NCI-H2227 (cell line): Measurements from ENCODE around the gene DAPL1.
A peak's percentile ranks its signal among the peaks of the same experiment; 100 is the strongest.

Experiments
- DNase-seq: peaks from one replicate; lab custom pipeline; 2025; ENCODE audit not compliant: unreplicated experiment; lab: John Stamatoyannopoulos, UW

DAPL1 gene, protein sequence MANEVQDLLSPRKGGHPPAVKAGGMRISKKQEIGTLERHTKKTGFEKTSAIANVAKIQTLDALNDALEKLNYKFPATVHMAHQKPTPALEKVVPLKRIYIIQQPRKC

GRCh38 chr2:158795195-158795924, at the start of gene DAPL1:
TSS of gene DAPL1 (plus strand) at chr2:158795317. CDS start at chr2:158795373, 56 bp downstream.
- peak; percentile 47 for DNase-seq

DNA sequence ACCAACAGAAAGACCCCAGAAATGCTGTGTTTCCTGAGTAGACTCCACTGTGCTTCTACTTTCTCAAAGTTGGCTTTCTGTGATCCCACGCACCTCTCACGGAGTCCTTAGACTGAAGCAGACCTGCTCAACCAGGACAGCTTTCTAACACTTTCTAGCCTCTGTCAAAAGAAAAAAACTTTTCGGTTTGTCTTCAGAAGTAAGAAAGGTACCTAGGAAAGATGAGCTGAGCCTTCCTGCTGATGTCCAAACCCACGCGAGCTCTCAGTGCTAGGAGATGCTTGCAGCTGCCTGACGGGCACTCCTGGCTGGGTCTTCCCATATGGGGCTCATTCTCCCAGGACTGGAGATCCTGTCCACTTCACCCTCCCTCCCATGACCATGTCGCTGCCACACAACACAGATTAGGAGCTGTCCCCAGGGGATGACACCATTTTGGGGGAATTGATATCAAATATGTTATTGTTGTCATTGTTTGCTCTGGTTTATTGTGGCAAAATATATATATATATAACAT, 49.2 kb upstream of the DAPL1 start:
- DNase-seq, result no peak

DNA sequence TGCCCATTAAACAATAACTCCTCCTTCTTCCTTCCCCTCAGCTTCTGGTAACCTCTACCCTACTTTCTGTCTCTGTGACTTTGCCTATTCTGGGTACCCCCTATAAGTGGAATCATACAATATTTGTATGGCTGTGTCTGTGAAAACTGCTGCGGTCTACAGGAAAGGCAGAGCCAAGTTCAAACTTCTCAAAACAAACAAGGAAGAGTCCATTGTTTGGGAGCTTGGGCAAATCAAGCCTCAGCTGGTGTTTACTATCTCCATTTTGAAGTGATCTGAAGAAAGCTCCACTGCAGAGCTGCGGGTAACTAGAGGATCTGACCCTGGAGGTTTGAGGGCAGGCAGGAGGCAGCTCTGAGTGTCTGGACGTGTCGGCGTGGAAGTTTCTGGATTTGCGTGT, 48.6 kb upstream of the DAPL1 start:
- peak; percentile 13 for DNase-seq

- DNase-seq, result no peak
Measured at GRCh38 chr2:158747281-158747680, 47.8 kb upstream of the DAPL1 start.

DNA sequence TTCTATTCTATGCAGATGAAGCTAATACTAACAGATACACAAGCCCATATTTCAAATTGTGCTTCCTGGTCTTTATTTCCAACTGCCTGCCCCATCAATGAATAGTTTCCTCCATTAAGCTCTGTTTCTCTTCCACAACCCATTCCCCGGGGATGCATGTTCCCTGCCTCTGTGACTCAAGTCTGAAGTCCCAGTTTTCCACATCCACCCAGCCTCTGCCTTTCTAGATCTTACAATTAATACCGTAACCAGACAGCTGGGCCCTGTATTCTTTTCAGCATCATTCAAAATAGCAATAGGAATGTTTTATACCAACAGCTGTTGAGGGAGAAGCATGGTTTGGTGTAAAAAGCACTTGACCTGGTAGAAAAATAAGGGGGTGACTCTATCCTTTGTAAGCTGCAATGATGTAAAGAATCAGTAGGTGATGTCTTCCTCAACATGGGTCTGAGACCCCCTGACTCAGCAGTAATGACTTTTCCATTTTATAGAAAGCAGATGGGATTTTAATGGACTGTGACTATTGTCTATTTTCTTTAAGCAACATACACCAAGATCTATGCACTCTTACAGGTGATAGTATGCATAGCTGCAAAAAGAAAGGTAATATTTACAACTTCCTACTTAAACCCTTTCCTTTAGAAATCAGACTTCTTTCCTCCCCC, 46.1 kb upstream of the DAPL1 start:
- no peak for DNase-seq

DNA sequence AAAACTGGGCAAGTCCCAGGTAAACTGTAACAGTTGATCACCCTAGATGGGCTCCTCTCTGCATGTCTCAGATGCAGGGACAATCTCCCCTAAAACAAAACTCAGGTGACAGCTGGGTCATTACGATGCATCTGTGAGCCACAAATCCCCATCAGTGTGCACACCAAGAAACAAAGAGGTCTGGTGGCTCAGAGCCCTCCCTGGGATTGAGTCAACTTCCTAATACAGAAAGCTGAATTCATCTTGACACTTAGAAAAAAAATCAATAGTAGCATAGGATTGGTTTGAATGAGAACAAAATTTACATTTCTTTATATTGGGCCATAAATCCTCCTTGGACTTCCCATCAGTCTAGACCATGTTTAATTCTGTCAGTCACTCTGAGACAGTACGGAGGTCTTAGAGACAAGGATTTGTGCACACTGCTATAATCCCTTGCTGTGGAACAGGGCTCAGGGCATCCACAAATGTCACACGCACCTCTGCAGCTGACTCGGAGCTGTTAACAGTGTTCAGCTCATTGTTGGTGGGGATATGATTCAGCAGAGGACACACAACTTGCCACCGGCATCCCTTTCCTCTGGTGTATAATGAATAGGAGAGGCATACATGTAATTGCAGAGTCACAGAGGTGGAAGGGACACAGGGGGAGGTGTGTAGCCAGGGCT, 44.5 kb upstream of the DAPL1 start:
- peak; percentile 36 for DNase-seq

DNA sequence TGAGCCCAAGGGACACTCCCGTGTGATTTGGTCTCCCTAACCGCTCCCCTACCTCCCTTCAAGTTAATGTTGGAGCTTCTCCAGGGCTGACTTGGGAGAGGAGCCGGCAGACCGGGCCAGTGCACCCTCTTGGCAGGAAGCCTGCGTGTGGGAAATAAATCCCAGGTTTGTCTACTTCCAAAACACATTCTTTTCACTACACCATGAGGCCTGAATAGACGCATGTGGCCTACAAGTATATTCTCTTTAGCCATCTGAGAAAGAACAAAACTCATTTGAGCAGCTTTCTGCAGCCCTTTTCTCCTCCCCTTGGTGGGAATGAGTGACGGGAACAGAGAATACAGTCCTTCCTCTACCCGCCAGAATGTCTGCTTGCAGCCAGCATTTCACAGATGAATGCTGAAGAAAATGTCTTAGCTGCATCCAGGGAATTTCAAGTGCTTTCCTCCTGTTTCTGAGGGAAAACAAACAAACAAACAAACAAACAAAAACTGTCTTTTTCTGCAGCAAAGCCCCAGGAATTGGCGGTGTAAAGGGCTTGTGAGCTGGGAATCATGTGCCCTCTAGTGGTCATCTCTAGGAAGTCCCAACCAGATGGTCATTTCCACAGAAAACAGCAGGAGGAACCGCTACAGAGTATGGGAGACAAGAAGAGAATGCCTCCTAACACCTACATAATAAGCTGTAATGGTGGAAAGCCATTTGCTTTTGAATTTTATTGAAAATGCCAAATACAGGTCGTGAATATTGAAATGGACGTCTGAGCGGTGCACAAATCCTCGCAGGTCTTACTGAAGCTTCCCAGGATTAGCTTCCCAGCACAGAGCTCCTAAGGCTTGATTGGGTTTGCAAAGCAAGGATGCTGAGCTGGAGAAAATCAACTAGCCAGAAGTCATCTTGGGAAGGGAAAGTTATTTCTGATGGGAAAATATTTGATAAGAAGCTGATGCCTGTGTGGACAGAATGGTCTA, 41.2 kb upstream of the DAPL1 start:
- peak; percentile 82 for DNase-seq

GRCh38 chr2:158755310-158756087, 39.6 kb upstream of the DAPL1 start:
- DNase-seq, result no peak

DNA sequence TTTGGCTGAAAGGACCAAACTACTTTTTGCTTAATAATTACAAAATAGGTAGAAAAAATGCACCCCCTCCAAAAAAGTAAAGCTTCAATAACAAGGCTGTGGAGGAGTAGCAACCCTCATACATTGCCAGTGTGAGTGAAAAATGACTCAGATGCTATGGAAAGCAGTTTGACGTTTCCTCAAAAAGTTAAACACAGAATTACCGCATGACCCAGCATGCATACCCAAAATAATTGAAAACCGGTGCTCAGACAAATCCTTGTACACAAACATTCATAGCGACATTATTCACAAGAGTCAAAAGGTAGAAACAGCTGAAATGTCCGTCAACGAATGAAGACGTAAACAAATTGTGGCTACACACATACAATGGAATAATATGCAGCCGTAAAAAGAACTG, 38.8 kb upstream of the DAPL1 start:
- no peak for DNase-seq

GRCh38 chr2:158756976-158757375, 38.1 kb upstream of the DAPL1 start:
- DNase-seq, result no peak

DNA sequence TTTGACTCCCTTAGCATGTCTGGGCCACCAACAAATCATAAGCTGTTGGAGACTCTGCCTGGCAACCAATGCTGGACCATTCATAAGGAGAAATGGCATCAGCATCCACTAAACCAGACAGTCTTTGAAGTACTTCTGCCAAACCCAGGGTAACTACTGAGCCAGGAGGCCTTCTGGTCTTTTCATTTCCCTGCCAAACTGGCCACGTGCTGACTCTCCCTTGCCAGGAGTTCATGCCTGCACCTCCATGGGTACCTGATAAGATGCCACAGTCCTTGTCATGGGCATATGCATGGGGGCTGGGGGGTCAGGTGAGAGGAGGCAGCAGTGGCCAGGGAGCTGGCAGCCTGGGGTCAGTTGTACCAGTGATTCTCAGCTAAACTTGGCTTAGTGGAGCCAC, 34.2 kb upstream of the DAPL1 start:
- DNase-seq, result no peak

- no peak for DNase-seq
Measured at GRCh38 chr2:158761621-158762020, 33.5 kb upstream of the DAPL1 start.

DNA sequence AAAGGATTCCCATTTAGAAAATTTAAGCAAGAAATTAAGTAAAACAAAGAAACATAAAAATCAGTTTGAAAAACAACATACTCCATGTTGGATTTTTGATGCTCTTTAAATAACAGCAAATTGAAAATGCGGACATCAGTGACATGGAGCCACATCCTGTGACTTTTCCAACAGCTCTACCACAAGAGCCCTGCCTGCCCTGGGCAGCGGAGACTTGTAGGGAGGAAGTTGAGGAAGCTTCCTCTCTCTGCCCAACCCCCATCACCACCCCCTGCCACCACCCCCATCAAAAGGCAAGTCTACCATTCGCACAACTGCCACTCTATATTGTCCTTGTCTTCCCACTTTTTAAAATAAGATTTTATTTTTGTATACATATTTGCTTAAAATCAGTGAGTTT, 32.8 kb upstream of the DAPL1 start:
- no peak for DNase-seq

- DNase-seq, result no peak
Measured at GRCh38 chr2:158766524-158766923, 28.6 kb upstream of the DAPL1 start.

DNA sequence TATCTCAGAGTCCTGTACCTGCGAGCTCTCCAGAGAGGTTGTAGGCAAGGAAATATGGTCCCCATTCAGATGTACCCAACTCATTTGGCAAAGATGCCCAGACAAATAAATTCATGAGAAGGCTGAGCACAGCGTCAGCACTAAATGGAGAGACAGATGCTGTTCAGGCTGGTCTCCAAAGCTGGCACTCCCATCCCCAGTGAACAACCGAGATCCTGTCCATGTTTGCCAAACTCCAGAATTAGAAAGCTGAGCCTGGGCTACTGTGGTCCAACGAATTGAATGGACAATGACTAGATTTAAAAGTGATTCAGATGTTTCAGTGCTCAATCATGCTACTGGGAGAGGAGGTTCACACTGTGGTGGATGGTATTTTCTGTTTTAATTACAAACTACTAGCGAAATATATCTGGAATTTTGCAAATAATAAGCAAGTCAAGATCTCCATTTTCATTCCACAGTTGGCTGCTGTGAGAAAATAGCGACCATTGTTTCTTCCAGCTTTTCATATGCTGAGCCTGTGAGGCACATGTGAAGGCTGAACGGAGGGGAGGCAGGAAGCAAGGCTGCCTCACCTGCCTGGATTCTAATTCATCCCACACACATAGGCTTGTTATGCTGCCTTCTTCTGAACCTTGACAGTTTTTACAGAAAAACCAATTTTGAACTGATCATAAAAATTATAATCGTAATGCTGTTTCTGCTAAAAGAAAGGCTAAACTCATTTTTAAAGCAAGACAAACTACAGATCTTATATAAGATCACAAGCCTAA, 22.6 kb upstream of the DAPL1 start:
- no peak for DNase-seq

DNA sequence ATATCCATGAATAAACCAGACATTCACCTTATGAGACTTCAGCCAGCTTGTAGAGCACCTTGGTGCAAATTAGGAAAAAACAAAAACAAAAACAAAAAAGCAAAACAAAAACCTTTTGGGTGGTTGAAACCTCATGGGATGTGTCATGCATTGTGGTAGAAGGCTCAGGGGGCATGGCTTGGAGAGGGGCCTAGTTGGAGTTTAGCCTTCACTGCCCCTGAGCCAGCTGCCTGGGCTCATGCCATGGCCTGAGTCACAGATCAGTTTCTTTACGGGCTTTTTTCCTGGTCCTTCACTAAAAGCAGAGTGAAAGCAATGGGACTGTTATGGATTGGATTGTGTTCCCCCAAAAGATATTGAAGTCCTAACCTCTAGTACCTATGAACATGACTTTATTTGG, 22.0 kb upstream of the DAPL1 start:
- DNase-seq, result no peak

GRCh38 chr2:158774681-158775080, 20.4 kb upstream of the DAPL1 start:
- DNase-seq, result no peak

DNA sequence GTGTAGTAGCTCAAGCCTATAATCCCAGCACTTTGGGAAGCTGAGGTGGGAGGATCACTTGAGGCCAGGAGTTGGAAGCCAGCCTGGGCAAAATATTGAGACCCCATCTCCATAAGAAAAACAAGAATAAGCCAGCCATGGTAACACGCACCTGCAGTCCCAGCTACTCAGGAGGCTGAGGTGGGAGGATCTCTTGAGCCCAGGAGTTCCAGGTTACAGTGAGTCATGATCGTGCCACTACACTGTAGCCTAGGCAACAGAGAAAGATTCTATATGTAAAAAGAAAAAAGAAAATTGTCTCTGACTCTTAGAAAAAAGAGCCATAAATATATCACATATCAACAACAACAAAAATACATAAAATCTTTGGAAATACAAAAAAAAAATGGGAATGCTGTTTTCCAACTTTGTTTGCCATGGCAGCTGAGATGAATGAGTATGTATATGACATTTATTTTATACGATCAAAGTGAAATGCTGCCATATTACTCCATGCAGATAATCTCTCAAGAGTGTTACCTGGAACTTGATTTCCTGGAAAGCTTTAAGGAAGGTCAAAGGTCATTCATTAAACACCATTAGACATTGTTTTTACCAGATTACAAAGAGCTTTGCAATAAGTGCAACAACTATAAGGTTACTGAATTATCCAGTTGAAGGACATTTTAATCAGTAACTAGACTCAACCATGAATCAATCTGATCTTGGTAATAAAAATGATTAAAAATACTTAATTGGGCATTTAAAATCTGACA, 19.7 kb upstream of the DAPL1 start:
- DNase-seq, result no peak
